Sigmoid colon (tissue), 4 donors: Measurements from ENCODE around the gene TRERF1.

Experiments used
- CTCF ChIP-seq, 4 experiments: fragments of 450-650 bp in 3 of 4; fragments of 200-600 bp in 1 of 4; IDR thresholded peaks; one replicate each; pipeline ENCODE4 v1.5.1; 2016 to 2019; ENCODE audit warnings: antibody characterized with exemption in 4 of 4, mild to moderate bottlenecking in 3 of 4, moderate library complexity in 2 of 4
- POLR2A ChIP-seq, 2 donors: fragments of 450-650 bp; IDR thresholded peaks; one replicate each; pipeline ENCODE4 v1.6.1; 2016; ENCODE audit warnings: antibody characterized with exemption in 2 of 2, mild to moderate bottlenecking in 2 of 2, moderate library complexity in 2 of 2
- POLR2AphosphoS5 ChIP-seq, 4 donors: sonication (generic); formaldehyde crosslinking; IDR thresholded peaks; one replicate each; pipeline ENCODE4 v1.6.1; 2017; ENCODE audit warnings: antibody characterized with exemption in 4 of 4

GRCh38 chr6:42349753-42350511, 101.8 kb downstream of the TRERF1 start:
- TF ChIP-seq CTCF (IDR thresholded peaks at IDR 0.05) (no peak), POLR2AphosphoS5 (IDR thresholded peaks at IDR 0.05) (no peak), POLR2A (IDR thresholded peaks at IDR 0.05) (no peak)
